GM12892 (cell line): ENCODE data around the gene SMAD7.

Experiments
- DNase-seq: peaks from one replicate; pipeline ENCODE4 v3.0.0; 2011; ENCODE audit not compliant: insufficient read length
- FAIRE-seq: peaks from 2 replicates; lab custom pipeline; 2011; peaks lifted over from hg19 to GRCh38; lab: Jason Lieb, UNC
- POLR2A ChIP-seq: IDR thresholded peaks from 2 replicates; pipeline ENCODE4 v1.6.1; 2011; ENCODE audit warnings: low read depth, low read length, control low read depth
- POLR2AphosphoS5 ChIP-seq: IDR thresholded peaks from 2 replicates; pipeline ENCODE4 v1.6.1; 2011; ENCODE audit warnings: low read depth, low read length, control low read depth
- TAF1 ChIP-seq: IDR thresholded peaks from 2 replicates; pipeline ENCODE4 v1.6.1; 2011; ENCODE audit warnings: low read depth, mild to moderate bottlenecking, control low read depth, low read length, borderline replicate concordance

The SMAD7 gene

GRCh38 chr18:48929941-48930713, 20.6 kb downstream of the SMAD7 start:
- FAIRE-seq = no peak
- DNase-seq = no peak
- no peak for TF ChIP-seq TAF1
- TF ChIP-seq POLR2AphosphoS5 = no peak
- TF ChIP-seq POLR2A = no peak

- FAIRE-seq (peak; percentile 48), DNase-seq (no peak)
- TF ChIP-seq TAF1 (no peak), POLR2AphosphoS5 (no peak), POLR2A (no peak)
These were observed 21.6 kb downstream of the SMAD7 start for GRCh38 chr18:48929212-48929612.

GRCh38 chr18:48928787-48929186, 22.0 kb downstream of the SMAD7 start:
- FAIRE-seq (peak; percentile 91), DNase-seq (peak; percentile 77)
- TF ChIP-seq TAF1 (peak; percentile 30; the same call in 1 of the 2 replicates), POLR2A (0 out of 2 replicates have a peak, but pooled peaks have one; percentile 47), POLR2AphosphoS5 (0 out of 2 replicates have a peak, but pooled peaks have one; percentile 56)

GRCh38 chr18:48927286-48928080, 23.3 kb downstream of the SMAD7 start:
- FAIRE-seq = peak; percentile 63
- TF ChIP-seq POLR2A = no peak
- TF ChIP-seq TAF1 = no peak
- TF ChIP-seq POLR2AphosphoS5 = no peak
- DNase-seq = no peak

- TF ChIP-seq POLR2AphosphoS5 = no peak
- no peak for TF ChIP-seq TAF1
- FAIRE-seq (no peak), DNase-seq (no peak)
These were observed 24.3 kb downstream of the SMAD7 start for GRCh38 chr18:48926420-48926857.

GRCh38 chr18:48925491-48925780, 25.3 kb downstream of the SMAD7 start:
- no peak for DNase-seq
- FAIRE-seq = no peak
- no peak for TF ChIP-seq POLR2AphosphoS5
- no peak for TF ChIP-seq TAF1
- TF ChIP-seq POLR2A = no peak

GRCh38 chr18:48924630-48925490, 25.9 kb downstream of the SMAD7 start:
- DNase-seq (no peak), FAIRE-seq (peak; percentile 9)
- TF ChIP-seq POLR2A = no peak

GRCh38 chr18:48923746-48924629, 26.8 kb downstream of the SMAD7 start:
- FAIRE-seq (peak; percentile 63), DNase-seq (peak; percentile 71)
- TF ChIP-seq POLR2AphosphoS5 (no peak), TAF1 (no peak), POLR2A (no peak)

- no peak for TF ChIP-seq POLR2A
- no peak for TF ChIP-seq TAF1
- no peak for TF ChIP-seq POLR2AphosphoS5
- peak; percentile 21 for FAIRE-seq
- no peak for DNase-seq
These were observed 27.7 kb downstream of the SMAD7 start for GRCh38 chr18:48922801-48923730.

- TF ChIP-seq POLR2AphosphoS5 = no peak
- no peak for TF ChIP-seq TAF1
- no peak for TF ChIP-seq POLR2A
- no peak for FAIRE-seq
- no peak for DNase-seq
These were observed 28.5 kb downstream of the SMAD7 start for GRCh38 chr18:48922226-48922800.
